IMR-90 (cell line): ENCODE results near the gene ZNF587B. TPM values are rescaled to one million over a fixed set of nuclear protein-coding genes. Genes with fewer than 3 reads are reported as not detected.

Source experiments
- ATAC-seq: fragments of 200-7000 bp; cut with Tn5 transposase; 2 replicates; pipeline ENCODE4 v1.9.1; 2020; ENCODE audit warnings: low read depth, mild to moderate bottlenecking, moderate library complexity
- BruUV-seq: library from RNA; stranded (reverse); fragments of 400-500 nt; replicated peaks from 2 replicates; lab custom pipeline; 2021; lab: Mats Ljungman, UMichigan
- CTCF ChIA-PET: fragments of 300-600 bp; formaldehyde crosslinking; extraction: SDS; loops from one replicate; lab custom pipeline; 2021; ENCODE audit warnings: antibody characterized with exemption; lab: Yijun Ruan, JAX
- POLR2A ChIA-PET: fragments of 300-600 bp; sonication (Branson Sonifier 250); formaldehyde crosslinking; loops from one replicate; lab custom pipeline; 2022; ENCODE audit warnings: antibody characterized with exemption; ENCODE audit not compliant: unreplicated experiment; lab: Charles Lee
- DNase-seq: peaks from one replicate; pipeline ENCODE4 v3.0.0; 2013
- H2AFZ ChIP-seq: replicated peaks from 2 replicates; pipeline ENCODE3; 2013; ENCODE audit warnings: low read length, mild to moderate bottlenecking; ENCODE audit not compliant: poor library complexity
- H2AK5ac ChIP-seq: 2 replicates; pipeline ENCODE4 v1.6.1; 2013; ENCODE audit warnings: low read depth, low read length, inconsistent platforms
- H2AK9ac ChIP-seq: replicated peaks from 2 replicates; pipeline ENCODE3; 2013; ENCODE audit warnings: mild to moderate bottlenecking, low read depth, low read length, moderate library complexity; ENCODE audit not compliant: poor library complexity
- H2BK120ac ChIP-seq: 2 replicates; pipeline ENCODE4 v1.6.1; 2013; ENCODE audit warnings: low read depth, low read length, inconsistent platforms
- H2BK15ac ChIP-seq: 3 replicates; pipeline ENCODE4 v1.6.1; 2013; ENCODE audit warnings: low read depth, low read length, inconsistent platforms
- H2BK20ac ChIP-seq: 2 replicates; pipeline ENCODE4 v1.6.1; 2013; ENCODE audit warnings: low read depth, mild to moderate bottlenecking, inconsistent platforms, low read length, moderate library complexity
- H2BK5ac ChIP-seq: 2 replicates; pipeline ENCODE4 v1.6.1; 2013; ENCODE audit warnings: mild to moderate bottlenecking, low read depth, low read length, inconsistent platforms; ENCODE audit not compliant: poor library complexity, severe bottlenecking
- H3K14ac ChIP-seq: replicated peaks from 2 replicates; pipeline ENCODE4 v1.6.1; 2013; ENCODE audit warnings: low read depth, low read length, inconsistent platforms
- H3K18ac ChIP-seq: 2 replicates; pipeline ENCODE4 v1.6.1; 2013; ENCODE audit warnings: low read depth, low read length, control low read depth
- H3K23ac ChIP-seq: 2 replicates; pipeline ENCODE4 v1.6.1; 2013; ENCODE audit warnings: low read depth, low read length, inconsistent platforms
- H3K27ac ChIP-seq: 2 replicates; pipeline ENCODE4 v1.5.1; 2013; ENCODE audit warnings: mild to moderate bottlenecking, control low read depth, low read length; ENCODE audit not compliant: insufficient read depth
- H3K27me3 ChIP-seq: 2 replicates; pipeline ENCODE4 v1.6.1; 2013; ENCODE audit warnings: low read length; ENCODE audit not compliant: control insufficient read depth, insufficient read depth
- H3K36me3 ChIP-seq: 2 replicates; pipeline ENCODE4 v1.6.1; 2013; ENCODE audit warnings: low read length, mixed read lengths; ENCODE audit not compliant: control insufficient read depth, insufficient read depth
- H3K4ac ChIP-seq: 2 replicates; pipeline ENCODE4 v1.6.1; 2013; ENCODE audit warnings: low read depth, low read length, inconsistent platforms
- H3K4me1 ChIP-seq: 2 replicates; pipeline ENCODE4 v1.6.1; 2013; ENCODE audit warnings: low read length, mixed read lengths; ENCODE audit not compliant: control insufficient read depth, insufficient read depth
- H3K4me2 ChIP-seq: 2 replicates; pipeline ENCODE4 v1.6.1; 2013; ENCODE audit warnings: low read depth, mild to moderate bottlenecking, control low read depth, low read length, moderate library complexity
- H3K4me3 ChIP-seq: 2 replicates; pipeline ENCODE4 v1.5.1; 2013; ENCODE audit warnings: low read depth, mild to moderate bottlenecking, control low read depth, low read length, moderate library complexity; ENCODE audit not compliant: insufficient read depth
- H3K56ac ChIP-seq: 2 replicates; pipeline ENCODE4 v1.6.1; 2013; ENCODE audit warnings: low read length, inconsistent platforms; ENCODE audit not compliant: insufficient read depth; ENCODE audit errors: extremely low read depth
- H3K79me1 ChIP-seq, 2 experiments: 2 replicates each; pipeline ENCODE4 v1.6.1; 2013; ENCODE audit warnings: low read length in 2 of 2, inconsistent platforms in 1 of 2, low read depth in 1 of 2
- H3K9ac ChIP-seq: 2 replicates; pipeline ENCODE4 v1.6.1; 2013; ENCODE audit warnings: low read depth, low read length, control low read depth
- H3K9me1 ChIP-seq: 2 replicates; pipeline ENCODE4 v1.6.1; 2013; ENCODE audit warnings: low read length, inconsistent platforms; ENCODE audit not compliant: insufficient read depth
- H3K9me3 ChIP-seq: 2 replicates; pipeline ENCODE4 v1.6.1; 2013; ENCODE audit warnings: low read length; ENCODE audit not compliant: control insufficient read depth, insufficient read depth
- H4K20me1 ChIP-seq: 2 replicates; pipeline ENCODE4 v1.6.1; 2013; ENCODE audit warnings: low read length, inconsistent platforms; ENCODE audit not compliant: insufficient read depth
- H4K5ac ChIP-seq: 2 replicates; pipeline ENCODE4 v1.6.1; 2013; ENCODE audit warnings: mild to moderate bottlenecking, low read depth, low read length, control low read depth
- H4K8ac ChIP-seq, 2 experiments: 2 replicates each; pipeline ENCODE4 v1.6.1; 2013; ENCODE audit warnings: low read depth in 2 of 2, low read length in 2 of 2, control low read depth in 1 of 2, inconsistent platforms in 1 of 2
- H4K91ac ChIP-seq: 2 replicates; pipeline ENCODE4 v1.6.1; 2013; ENCODE audit warnings: low read depth, low read length, inconsistent platforms; ENCODE audit not compliant: insufficient read depth
- BHLHE40 ChIP-seq: fragments of 150-350 bp; IDR thresholded peaks from 2 replicates; pipeline ENCODE4 v1.6.1; 2016; ENCODE audit warnings: mild to moderate bottlenecking, low read depth, low read length
- CEBPB ChIP-seq: IDR thresholded peaks from 2 replicates; pipeline ENCODE4 v1.6.1; 2012; ENCODE audit warnings: low read depth, low read length, improper control_type of control experiment
- CHD1 ChIP-seq: IDR thresholded peaks from 2 replicates; pipeline ENCODE4 v1.6.1; 2012; ENCODE audit warnings: low read depth, low read length, improper control_type of control experiment
- CTCF ChIP-seq: conservative IDR thresholded peaks from 2 replicates; pipeline ENCODE4 v1.5.1; 2012; ENCODE audit warnings: mild to moderate bottlenecking, low read depth, low read length, improper control_type of control experiment
- ELK1 ChIP-seq: fragments of 150-350 bp; IDR thresholded peaks from 2 replicates; pipeline ENCODE4 v1.6.1; 2016; ENCODE audit warnings: low read depth, mild to moderate bottlenecking, low read length, moderate library complexity, borderline replicate concordance
- FOS ChIP-seq: fragments of 150-350 bp; IDR thresholded peaks from 2 replicates; pipeline ENCODE4 v1.6.1; 2016; ENCODE audit warnings: low read depth, low read length
- MAFK ChIP-seq: IDR thresholded peaks from 2 replicates; pipeline ENCODE4 v1.6.1; 2012; ENCODE audit warnings: low read depth, low read length, improper control_type of control experiment
- MAZ ChIP-seq: IDR thresholded peaks from 2 replicates; pipeline ENCODE4 v1.6.1; 2012; ENCODE audit warnings: low read depth, mild to moderate bottlenecking, low read length, improper control_type of control experiment, moderate library complexity, borderline replicate concordance
- MXI1 ChIP-seq: IDR thresholded peaks from 2 replicates; pipeline ENCODE4 v1.6.1; 2012; ENCODE audit warnings: low read depth, mild to moderate bottlenecking, low read length, moderate library complexity, borderline replicate concordance
- NFE2L2 ChIP-seq: fragments of 150-350 bp; IDR thresholded peaks from 2 replicates; pipeline ENCODE4 v1.6.1; 2016; ENCODE audit warnings: low read depth, mild to moderate bottlenecking, low read length
- POLR2A ChIP-seq: IDR thresholded peaks from 2 replicates; pipeline ENCODE4 v1.6.1; 2012; ENCODE audit warnings: mild to moderate bottlenecking, low read depth, low read length
- RAD21 ChIP-seq: IDR thresholded peaks from 2 replicates; pipeline ENCODE4 v1.6.1; 2012; ENCODE audit warnings: low read length, improper control_type of control experiment
- RCOR1 ChIP-seq: IDR thresholded peaks from 2 replicates; pipeline ENCODE4 v1.6.1; 2012; ENCODE audit warnings: mild to moderate bottlenecking, low read length, improper control_type of control experiment; ENCODE audit not compliant: insufficient replicate concordance
- RFX5 ChIP-seq: IDR thresholded peaks from 2 replicates; pipeline ENCODE4 v1.8.0; 2012; ENCODE audit warnings: low read depth, mild to moderate bottlenecking, low read length, moderate library complexity
- SMC3 ChIP-seq: fragments of 150-350 bp; IDR thresholded peaks from 2 replicates; pipeline ENCODE4 v1.6.1; 2016; ENCODE audit warnings: low read depth, mild to moderate bottlenecking, antibody characterized with exemption, low read length, moderate library complexity
- USF2 ChIP-seq: fragments of 150-350 bp; IDR thresholded peaks from 2 replicates; pipeline ENCODE4 v1.6.1; 2017; ENCODE audit warnings: mild to moderate bottlenecking, antibody characterized with exemption, low read length, low read depth
- WGBS, 2 experiments: methylation state at CpG; one replicate each; pipeline versions ENCODE4 v1.1.5 to v1.1.7; 2013; ENCODE audit warnings: missing lambda C conversion rate in 2 of 2; ENCODE audit not compliant: insufficient read length in 1 of 2; ENCODE audit errors: extremely low coverage in 2 of 2; 5-methylcytosine and 5-hydroxymethylcytosine counted together
- dilution Hi-C: fragments of 300-500 bp; cut with HindIII; formaldehyde crosslinking; loops from one replicate; pipeline ENCODE4 v1.14.3; 2018; ENCODE audit warnings: low sequenced_read_pairs; ENCODE audit not compliant: unreplicated experiment
- in situ Hi-C: fragments of 300-500 bp; cut with MboI; formaldehyde crosslinking; loops from 3 replicates; pipeline ENCODE4 v1.14.3; 2019; ENCODE audit warnings: low sequenced_read_pairs, inconsistent platforms, mixed read lengths
- intact Hi-C: fragments of 100-400 bp; cut with micrococcal nuclease; formaldehyde crosslinking; loops from 2 replicates; pipeline ENCODE4 v1.10.0; 2022
- polyA plus RNA-seq, 3 experiments: library from polyadenylated mRNA; depleted of rRNA; stranded (reverse); fragments of >200 nt; gene quantifications; 2 replicates each; pipeline ENCODE4 v1.2.3, GENCODE V29; 2012; ENCODE audit warnings: low replicate concordance in 1 of 3
- total RNA-seq: library from RNA; depleted of rRNA; stranded (reverse); fragments of >200 nt; gene quantifications from 2 replicates; pipeline ENCODE4 v1.2.3, GENCODE V29; 2012

Gene ZNF587B
- total and polyA plus RNA-seq, 2 of the 4 experiments (the other 2 are of a cell fraction), result 3.7 to 33.9 TPM

GRCh38 chr19:57867868-57868492, 37.9 kb downstream of the ZNF587B start:
- Histone ChIP-seq H2BK20ac (no peak overlapping the region), H3K23ac (no peak overlapping the region), H2BK5ac (no peak overlapping the region), H2AK5ac (no peak overlapping the region), H3K4ac (no peak overlapping the region), H3K9ac (no peak overlapping the region), H3K79me1 (peaks cover 3 to 12% of the 10 kb centered on the region in 2 experiments; a peak in 2 of 4 replicates), H2BK120ac (no peak overlapping the region), H4K8ac (no peak overlapping the region), H4K91ac (no peak overlapping the region), H3K18ac (no peak overlapping the region), H3K14ac (no peak overlapping the region), H2AK9ac (peak overlapping the region; percentile 9), H3K36me3 (peaks cover 49% of the 10 kb centered on the region), H3K4me2 (no peak overlapping the region), H3K9me3 (peaks cover 71% of the 10 kb centered on the region), H3K27me3 (no peaks in the 10 kb centered on the region), H3K56ac (no peak overlapping the region), H3K4me3 (no peak overlapping the region), H3K4me1 (no peaks in the 10 kb centered on the region), H3K9me1 (no peaks in the 10 kb centered on the region), H2AFZ (peak overlapping the region; percentile 32), H2BK15ac (no peak overlapping the region), H4K5ac (no peak overlapping the region), H4K20me1 (no peaks in the 10 kb centered on the region; the same call in 1 of the 2 replicates), H3K27ac (no peak overlapping the region)
- ChIA-PET CTCF (no interaction called here), POLR2A (no interaction called here)
- WGBS, 2 experiments, result 100% methylated on average over 2 of the region's 7 CpGs; no CpG with 5 or more reads in 1 of the 2 experiments
- DNase-seq (no peak), ATAC-seq (no peak)
- BruUV-seq, result no TSS peak
- no peak for TF ChIP-seq RFX5
- TF ChIP-seq RCOR1, result no peak
- TF ChIP-seq RAD21, result no peak
- no peak for TF ChIP-seq MAZ
- no peak for TF ChIP-seq CTCF
- TF ChIP-seq BHLHE40, result no peak
- no peak for TF ChIP-seq SMC3
- no peak for TF ChIP-seq MAFK
- TF ChIP-seq FOS, result no peak
- no peak for TF ChIP-seq NFE2L2
- TF ChIP-seq CHD1, result no peak
- TF ChIP-seq CEBPB, result no peak
- TF ChIP-seq ELK1, result no peak
- TF ChIP-seq USF2, result no peak
- no peak for TF ChIP-seq MXI1
- TF ChIP-seq POLR2A, result no peak
- dilution Hi-C loops, result no loop called here
- in situ Hi-C loops, result no loop called here
- intact Hi-C loops, result no loop called here
